Loucy (cell line): ENCODE measurements around the gene CAPZA3.
"Not testable (repeated sequence)": the region's sequence is repeated elsewhere in the genome, so short reads cannot be mapped to it uniquely, and the experiment has no call there.

Experiments used
- H2AFZ ChIP-seq: fragments of 200-600 bp; sonication (generic); 2 replicates; pipeline ENCODE4 v1.6.0; 2016; ENCODE audit warnings: antibody characterized with exemption, mild to moderate bottlenecking, low read length, moderate library complexity
- H3F3A ChIP-seq: fragments of 200-600 bp; 2 replicates; pipeline ENCODE4 v1.6.0; 2016; ENCODE audit warnings: antibody characterized with exemption, low read depth, mild to moderate bottlenecking
- H3K27me3 ChIP-seq: fragments of 200-600 bp; sonication (generic); 2 replicates; pipeline ENCODE4 v1.6.1; 2014; ENCODE audit warnings: low read length, mild to moderate bottlenecking; ENCODE audit not compliant: insufficient read depth, poor library complexity, severe bottlenecking
- H3K36me3 ChIP-seq: fragments of 200-600 bp; sonication (generic); 2 replicates; pipeline ENCODE4 v1.6.1; 2016; ENCODE audit warnings: low read length; ENCODE audit not compliant: insufficient read depth
- H3K4me1 ChIP-seq: fragments of 200-600 bp; sonication (generic); 2 replicates; pipeline ENCODE4 v1.5.1; 2014; ENCODE audit warnings: low read length, mild to moderate bottlenecking; ENCODE audit not compliant: insufficient read depth, poor library complexity, severe bottlenecking
- H3K4me2 ChIP-seq: fragments of 200-600 bp; sonication (generic); 2 replicates; pipeline ENCODE4 v1.6.0; 2014; ENCODE audit warnings: antibody characterized with exemption, low read length, low read depth, mild to moderate bottlenecking; ENCODE audit not compliant: poor library complexity, severe bottlenecking
- H3K4me3 ChIP-seq: fragments of 200-600 bp; sonication (generic); 2 replicates; pipeline ENCODE4 v1.5.1; 2014; ENCODE audit warnings: low read length, mild to moderate bottlenecking, mixed read lengths; ENCODE audit not compliant: poor library complexity, severe bottlenecking
- H3K79me2 ChIP-seq: fragments of 200-600 bp; sonication (generic); 2 replicates; pipeline ENCODE4 v1.6.1; 2014; ENCODE audit warnings: low read length; ENCODE audit not compliant: insufficient read depth
- H3K9ac ChIP-seq: fragments of 200-600 bp; sonication (generic); 2 replicates; pipeline ENCODE4 v1.6.0; 2014; ENCODE audit warnings: mild to moderate bottlenecking, low read depth, low read length, moderate library complexity; ENCODE audit not compliant: poor library complexity, severe bottlenecking
- H3K9me2 ChIP-seq: fragments of 200-600 bp; sonication (generic); replicated peaks from 2 replicates; pipeline ENCODE4 v1.6.1; 2016; ENCODE audit warnings: low read depth, low read length, mixed read lengths
- H3K9me3 ChIP-seq: fragments of 200-600 bp; sonication (generic); 2 replicates; pipeline ENCODE4 v1.6.1; 2014; ENCODE audit warnings: mild to moderate bottlenecking, antibody characterized with exemption, low read length, low read depth; ENCODE audit not compliant: insufficient read depth
- H4K20me1 ChIP-seq: fragments of 200-600 bp; sonication (generic); 2 replicates; pipeline ENCODE4 v1.6.0; 2014; ENCODE audit warnings: antibody characterized with exemption, low read length, mild to moderate bottlenecking; ENCODE audit not compliant: insufficient read depth, poor library complexity, severe bottlenecking
- CTCF ChIP-seq: fragments of 200-600 bp; sonication (generic); conservative IDR thresholded peaks from 2 replicates; pipeline ENCODE4 v1.5.1; 2014; ENCODE audit warnings: mild to moderate bottlenecking, antibody characterized with exemption, low read length
- EZH2phosphoT487 ChIP-seq: fragments of 200-600 bp; IDR thresholded peaks from 2 replicates; pipeline ENCODE4 v1.6.1; 2018; ENCODE audit warnings: antibody characterized with exemption, mild to moderate bottlenecking, moderate library complexity, borderline replicate concordance

CAPZA3 gene

GRCh38 chr12:18737819-18738218 is at the start of gene CAPZA3, which contains the start of gene PLCZ1:
CAPZA3 (plus strand) TSS chr12:18738119; CDS start chr12:18738269, 150 bp downstream.
PLCZ1 (minus strand) TSS chr12:18738012; CDS start chr12:18737371, 641 bp downstream.
- Histone ChIP-seq H3K9ac (no peak within 1 kb of the TSS), H3K4me3 (no peak within 1 kb of the TSS), H3K79me2 (no peaks in the 10 kb centered on the region), H3K36me3 (no peaks in the 10 kb centered on the region), H2AFZ (no peak within 1 kb of the TSS), H3K9me3 (no peaks in the 10 kb centered on the region), H4K20me1 (no peaks in the 10 kb centered on the region), H3K4me1 (no peaks in the 10 kb centered on the region), H3K27me3 (no peaks in the 10 kb centered on the region), H3F3A (no peaks in the 10 kb centered on the region), H3K9me2 (no peaks in the 10 kb centered on the region), H3K4me2 (no peak within 1 kb of the TSS)
- TF ChIP-seq EZH2phosphoT487 = no peak
- TF ChIP-seq CTCF = no peak

- Histone ChIP-seq H3K4me3 (no peak overlapping the region), H3K9me2 (no peaks in the 10 kb centered on the region), H3F3A (no peaks in the 10 kb centered on the region), H2AFZ (no peak overlapping the region), H3K27me3 (no peaks in the 10 kb centered on the region), H3K4me2 (no peak overlapping the region), H3K9me3 (no peaks in the 10 kb centered on the region), H3K79me2 (no peaks in the 10 kb centered on the region), H3K36me3 (no peaks in the 10 kb centered on the region), H4K20me1 (no peaks in the 10 kb centered on the region), H3K4me1 (no peaks in the 10 kb centered on the region), H3K9ac (no peak overlapping the region)
- TF ChIP-seq EZH2phosphoT487 = no peak
- TF ChIP-seq CTCF = no peak
These were observed 48.1 kb upstream of the CAPZA3 start for GRCh38 chr12:18689771-18690170.

GRCh38 chr12:18690653-18691052 is 47.3 kb upstream of the CAPZA3 start:
- H3K9me2 ChIP-seq = no peaks in the 10 kb centered on the region
- no peaks in the 10 kb centered on the region for H3K36me3 ChIP-seq
- H3K27me3 ChIP-seq = no peaks in the 10 kb centered on the region
- no peak overlapping the region for H2AFZ ChIP-seq
- H3K4me3 ChIP-seq = no peak overlapping the region
- no peak overlapping the region for H3K9ac ChIP-seq
- no peaks in the 10 kb centered on the region for H3K79me2 ChIP-seq
- no peaks in the 10 kb centered on the region for H3F3A ChIP-seq
- no peaks in the 10 kb centered on the region for H4K20me1 ChIP-seq
- TF ChIP-seq EZH2phosphoT487 (no peak), CTCF (no peak)
- no peak overlapping the region for H3K4me2 ChIP-seq
- no peaks in the 10 kb centered on the region for H3K4me1 ChIP-seq
- no peaks in the 10 kb centered on the region for H3K9me3 ChIP-seq

GRCh38 chr12:18693986-18694385 is 43.9 kb upstream of the CAPZA3 start:
- H4K20me1 ChIP-seq, H2AFZ ChIP-seq, H3K9me2 ChIP-seq, H3K9ac ChIP-seq, H3F3A ChIP-seq, H3K4me2 ChIP-seq, H3K4me1 ChIP-seq, H3K36me3 ChIP-seq, H3K4me3 ChIP-seq, H3K79me2 ChIP-seq, H3K9me3 ChIP-seq, H3K27me3 ChIP-seq: not testable (repeated sequence)
